IPS-18a (cell line): ENCODE results near the gene DTNBP1.

Experiments used
- H3K27ac ChIP-seq: one replicate; pipeline ENCODE4 v1.5.1; 2013; ENCODE audit warnings: low read length
- H3K27me3 ChIP-seq: one replicate; pipeline ENCODE4 v1.6.1; 2013; ENCODE audit warnings: mild to moderate bottlenecking, low read length; ENCODE audit not compliant: control insufficient read depth, insufficient read depth
- H3K36me3 ChIP-seq: one replicate; pipeline ENCODE4 v1.6.1; 2013; ENCODE audit warnings: low read depth, low read length; ENCODE audit not compliant: control insufficient read depth
- H3K4me1 ChIP-seq: one replicate; pipeline ENCODE4 v1.6.1; 2013; ENCODE audit warnings: low read depth, low read length; ENCODE audit not compliant: control insufficient read depth
- H3K4me3 ChIP-seq: one replicate; pipeline ENCODE4 v1.5.1; 2013; ENCODE audit warnings: low read length
- H3K9ac ChIP-seq: one replicate; pipeline ENCODE4 v1.6.1; 2013; ENCODE audit warnings: mild to moderate bottlenecking, low read length, moderate library complexity
- H3K9me3 ChIP-seq: one replicate; pipeline ENCODE4 v1.6.1; 2013; ENCODE audit warnings: low read depth, low read length; ENCODE audit not compliant: control insufficient read depth

The DTNBP1 gene

GRCh38 chr6:15569035-15569995 lies 93.5 kb downstream of the DTNBP1 start:
- H3K9ac ChIP-seq = no peak overlapping the region
- no peak overlapping the region for H3K4me3 ChIP-seq
- H3K36me3 ChIP-seq = no peaks in the 10 kb centered on the region
- no peak overlapping the region for H3K27ac ChIP-seq
- H3K27me3 ChIP-seq = no peaks in the 10 kb centered on the region
- H3K9me3 ChIP-seq = no peaks in the 10 kb centered on the region
- H3K4me1 ChIP-seq = peaks cover 6% of the 10 kb centered on the region

- no peaks in the 10 kb centered on the region for H3K36me3 ChIP-seq
- no peaks in the 10 kb centered on the region for H3K27me3 ChIP-seq
- H3K4me3 ChIP-seq = no peak overlapping the region
- no peak overlapping the region for H3K27ac ChIP-seq
- no peaks in the 10 kb centered on the region for H3K9me3 ChIP-seq
- H3K4me1 ChIP-seq = peaks cover 3% of the 10 kb centered on the region
- no peak overlapping the region for H3K9ac ChIP-seq
Observed at GRCh38 chr6:15562977-15563376, 99.9 kb downstream of the DTNBP1 start.

- H3K4me1 ChIP-seq = peaks cover 3% of the 10 kb centered on the region
- H3K36me3 ChIP-seq = no peaks in the 10 kb centered on the region
- no peak overlapping the region for H3K27ac ChIP-seq
- H3K9me3 ChIP-seq = no peaks in the 10 kb centered on the region
- no peaks in the 10 kb centered on the region for H3K27me3 ChIP-seq
- H3K4me3 ChIP-seq = no peak overlapping the region
- H3K9ac ChIP-seq = no peak overlapping the region
Observed at GRCh38 chr6:15561447-15562199, 101.2 kb downstream of the DTNBP1 start.

GRCh38 chr6:15560713-15561112 lies 102.1 kb downstream of the DTNBP1 start:
- no peak overlapping the region for H3K9ac ChIP-seq
- H3K4me1 ChIP-seq = peaks cover 3% of the 10 kb centered on the region
- H3K27ac ChIP-seq = no peak overlapping the region
- H3K27me3 ChIP-seq = no peaks in the 10 kb centered on the region
- H3K4me3 ChIP-seq = no peak overlapping the region
- no peaks in the 10 kb centered on the region for H3K36me3 ChIP-seq
- H3K9me3 ChIP-seq = no peaks in the 10 kb centered on the region

- Histone ChIP-seq H3K27me3 (no peaks in the 10 kb centered on the region), H3K9me3 (no peaks in the 10 kb centered on the region), H3K9ac (no peak overlapping the region), H3K4me3 (no peak overlapping the region), H3K36me3 (no peaks in the 10 kb centered on the region), H3K27ac (no peak overlapping the region), H3K4me1 (peaks cover 9% of the 10 kb centered on the region)
Observed at GRCh38 chr6:15557174-15557573, 105.7 kb downstream of the DTNBP1 start.

- Histone ChIP-seq H3K9ac (no peak overlapping the region), H3K4me1 (peaks cover 11% of the 10 kb centered on the region), H3K4me3 (no peak overlapping the region), H3K27me3 (no peaks in the 10 kb centered on the region), H3K36me3 (no peaks in the 10 kb centered on the region), H3K9me3 (no peaks in the 10 kb centered on the region), H3K27ac (no peak overlapping the region)
Observed at GRCh38 chr6:15556711-15557110, 106.1 kb downstream of the DTNBP1 start.

- H3K4me1 ChIP-seq = peaks cover 22% of the 10 kb centered on the region
- H3K9me3 ChIP-seq = no peaks in the 10 kb centered on the region
- no peak overlapping the region for H3K9ac ChIP-seq
- no peaks in the 10 kb centered on the region for H3K27me3 ChIP-seq
- no peaks in the 10 kb centered on the region for H3K36me3 ChIP-seq
- no peak overlapping the region for H3K4me3 ChIP-seq
- no peak overlapping the region for H3K27ac ChIP-seq
Observed at GRCh38 chr6:15555101-15556038, 107.5 kb downstream of the DTNBP1 start.

- Histone ChIP-seq H3K4me1 (peaks cover 28% of the 10 kb centered on the region), H3K36me3 (no peaks in the 10 kb centered on the region), H3K27ac (no peak overlapping the region), H3K9me3 (no peaks in the 10 kb centered on the region), H3K4me3 (no peak overlapping the region), H3K27me3 (no peaks in the 10 kb centered on the region), H3K9ac (no peak overlapping the region)
Observed at GRCh38 chr6:15554728-15555100, 108.1 kb downstream of the DTNBP1 start.

GRCh38 chr6:15553736-15554294 lies 109.0 kb downstream of the DTNBP1 start:
- Histone ChIP-seq H3K9me3 (no peaks in the 10 kb centered on the region), H3K9ac (no peak overlapping the region), H3K4me1 (peaks cover 31% of the 10 kb centered on the region), H3K27me3 (no peaks in the 10 kb centered on the region), H3K36me3 (no peaks in the 10 kb centered on the region), H3K27ac (no peak overlapping the region), H3K4me3 (no peak overlapping the region)

GRCh38 chr6:15553031-15553430 lies 109.8 kb downstream of the DTNBP1 start:
- peaks cover 31% of the 10 kb centered on the region for H3K4me1 ChIP-seq
- H3K36me3 ChIP-seq = no peaks in the 10 kb centered on the region
- H3K27me3 ChIP-seq = no peaks in the 10 kb centered on the region
- no peak overlapping the region for H3K27ac ChIP-seq
- H3K9ac ChIP-seq = no peak overlapping the region
- no peak overlapping the region for H3K4me3 ChIP-seq
- no peaks in the 10 kb centered on the region for H3K9me3 ChIP-seq

- peaks cover 31% of the 10 kb centered on the region for H3K4me1 ChIP-seq
- no peaks in the 10 kb centered on the region for H3K9me3 ChIP-seq
- no peak overlapping the region for H3K4me3 ChIP-seq
- no peaks in the 10 kb centered on the region for H3K36me3 ChIP-seq
- no peak overlapping the region for H3K27ac ChIP-seq
- no peak overlapping the region for H3K9ac ChIP-seq
- H3K27me3 ChIP-seq = no peaks in the 10 kb centered on the region
Observed at GRCh38 chr6:15551798-15552197, 111.0 kb downstream of the DTNBP1 start.
